Ammon's horn (tissue), 1 donor: ENCODE measurements around the gene PSMA6.
"Not testable (repeated sequence)": the region's sequence is repeated elsewhere in the genome, so short reads cannot be mapped to it uniquely, and the experiment has no call there.

Experiments used
- DNase-seq: peaks from one replicate; pipeline ENCODE4 v3.0.0-alpha.2; 2016; ENCODE audit warnings: low spot score

The PSMA6 gene

DNA sequence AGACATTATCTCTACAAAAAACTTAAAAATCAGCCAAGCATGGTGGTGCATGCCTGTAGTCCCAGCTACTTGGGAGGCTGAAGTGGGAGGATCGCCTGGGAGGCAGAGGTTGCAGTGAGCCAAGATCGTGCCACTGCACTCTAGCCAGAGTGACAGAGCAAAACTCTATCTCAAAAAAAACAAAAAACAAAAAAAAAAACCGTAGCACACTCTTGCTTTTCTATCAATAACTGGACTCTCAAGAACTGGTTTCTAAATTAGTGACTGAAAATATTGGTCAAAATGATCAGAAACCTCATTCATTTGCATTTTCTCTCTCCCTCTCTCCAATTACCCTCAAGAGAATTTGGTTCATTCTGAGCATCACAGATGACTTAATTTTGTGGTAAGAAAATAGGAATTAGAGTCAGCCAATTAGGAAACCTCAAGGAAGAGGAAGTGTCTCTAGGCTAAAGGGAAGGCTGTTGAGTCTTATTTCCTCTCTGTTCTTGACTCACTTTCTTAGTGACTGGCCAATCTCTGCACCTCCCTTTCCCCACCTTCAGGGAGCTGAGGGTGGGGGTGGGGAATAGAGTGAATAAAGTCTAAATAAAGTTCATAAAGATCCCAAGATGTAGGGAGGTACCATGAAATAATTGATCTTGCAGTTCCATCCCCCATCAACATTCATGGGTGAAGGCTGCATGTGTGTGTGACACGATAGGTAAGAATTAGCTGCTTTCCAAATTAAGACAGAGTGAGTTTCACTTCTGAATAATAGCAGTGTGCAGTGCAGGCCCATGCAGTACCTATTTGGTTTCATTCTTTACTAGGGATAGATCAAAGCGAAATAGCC is 6.8 kb upstream of the PSMA6 start:
- peak; percentile 31 for DNase-seq

DNA sequence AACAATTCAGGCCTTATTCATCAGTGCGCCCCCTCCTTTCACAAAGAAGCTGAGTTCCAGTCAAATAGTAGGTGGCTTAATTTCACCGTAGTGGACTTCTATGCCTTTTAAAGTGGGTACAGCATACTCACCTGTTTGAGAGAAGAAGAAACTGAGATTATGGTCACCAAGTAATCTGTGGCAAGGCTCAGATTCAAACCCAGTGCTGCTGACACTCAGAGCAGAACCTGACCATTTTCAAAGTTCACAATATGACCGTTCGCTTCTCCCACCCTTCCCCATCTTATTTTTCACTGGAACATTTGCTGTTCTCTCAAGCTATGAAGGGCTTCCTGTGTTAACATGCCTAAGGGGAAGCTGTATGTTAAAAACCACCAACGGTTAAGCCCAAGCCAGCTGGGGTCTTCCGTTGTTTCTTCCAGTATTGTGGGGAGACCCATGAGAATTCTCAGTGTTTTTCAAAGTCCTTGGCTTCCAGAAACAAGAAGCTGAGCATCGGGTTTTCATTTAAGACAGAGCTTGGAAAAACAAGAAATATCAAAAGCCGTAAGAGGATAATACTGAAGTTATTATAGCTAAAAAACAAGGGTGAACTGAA is 6.1 kb upstream of the PSMA6 start:
- no peak for DNase-seq

DNA sequence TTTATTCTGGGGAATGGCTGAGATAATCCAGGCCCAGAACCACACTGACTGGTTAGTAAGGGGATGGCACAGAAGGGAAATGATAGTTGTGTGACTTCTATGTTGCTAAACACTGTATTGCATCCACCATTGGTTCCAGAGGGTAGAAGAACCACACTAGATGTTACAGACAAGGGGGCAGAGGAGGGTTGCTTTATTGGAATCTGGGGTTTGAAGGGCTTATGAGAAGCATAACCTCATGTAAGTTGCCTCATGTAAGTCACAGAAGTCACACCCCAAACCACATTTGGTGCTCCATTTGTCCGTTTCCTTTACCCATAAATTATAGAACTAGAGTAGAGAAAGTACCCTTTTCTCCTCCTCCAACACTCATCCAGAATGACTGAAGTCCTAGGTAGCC is 5.5 kb upstream of the PSMA6 start:
- DNase-seq, result no peak

DNA sequence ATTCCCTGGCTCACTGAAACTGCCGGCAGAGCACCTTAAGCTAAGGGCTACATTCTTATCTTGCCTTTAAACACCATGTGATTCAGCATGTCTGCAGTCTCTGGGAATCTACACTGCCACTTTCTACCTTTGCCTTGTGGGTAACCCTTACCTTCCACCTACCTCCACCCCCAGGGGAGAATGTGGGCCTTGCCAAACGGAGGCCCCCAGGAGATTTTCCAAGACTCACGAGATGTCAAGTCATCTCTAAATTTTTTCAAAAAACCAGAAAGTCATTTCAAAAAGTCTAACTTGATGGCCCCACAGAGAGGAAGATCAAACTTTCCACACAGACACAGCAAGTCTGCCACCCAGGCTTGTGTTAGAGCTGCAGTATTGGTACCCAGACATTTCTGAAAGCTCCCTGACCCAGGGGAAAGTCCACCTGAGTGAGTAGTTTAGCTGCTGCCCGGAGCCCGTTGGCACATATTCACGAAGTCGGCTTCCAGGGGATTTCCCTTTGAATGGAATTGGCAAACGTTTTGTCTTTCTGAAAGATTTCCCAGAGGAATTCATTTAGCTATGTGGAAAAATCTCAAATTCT is 4.7 kb upstream of the PSMA6 start:
- no peak for DNase-seq

DNA sequence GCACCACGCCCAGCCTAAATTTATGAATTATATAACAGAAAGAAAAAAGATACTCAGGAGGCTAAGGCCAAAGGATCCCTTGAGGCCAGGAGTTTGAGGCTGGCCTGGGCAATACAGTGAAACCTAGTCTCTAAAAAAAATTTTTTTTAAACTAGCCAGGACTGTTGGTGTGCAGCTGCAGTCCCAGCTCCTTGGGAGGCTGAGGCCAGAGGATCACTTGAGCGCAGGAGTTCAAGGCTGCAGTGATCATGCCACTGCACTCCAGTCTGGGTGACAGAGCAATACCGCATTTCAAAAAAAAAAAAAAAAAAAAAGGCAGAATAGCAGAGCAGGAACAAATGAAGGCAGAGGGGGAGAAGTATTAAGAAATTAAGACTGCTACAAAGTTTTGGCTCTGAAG is 2.6 kb upstream of the PSMA6 start:
- no peak for DNase-seq

DNA sequence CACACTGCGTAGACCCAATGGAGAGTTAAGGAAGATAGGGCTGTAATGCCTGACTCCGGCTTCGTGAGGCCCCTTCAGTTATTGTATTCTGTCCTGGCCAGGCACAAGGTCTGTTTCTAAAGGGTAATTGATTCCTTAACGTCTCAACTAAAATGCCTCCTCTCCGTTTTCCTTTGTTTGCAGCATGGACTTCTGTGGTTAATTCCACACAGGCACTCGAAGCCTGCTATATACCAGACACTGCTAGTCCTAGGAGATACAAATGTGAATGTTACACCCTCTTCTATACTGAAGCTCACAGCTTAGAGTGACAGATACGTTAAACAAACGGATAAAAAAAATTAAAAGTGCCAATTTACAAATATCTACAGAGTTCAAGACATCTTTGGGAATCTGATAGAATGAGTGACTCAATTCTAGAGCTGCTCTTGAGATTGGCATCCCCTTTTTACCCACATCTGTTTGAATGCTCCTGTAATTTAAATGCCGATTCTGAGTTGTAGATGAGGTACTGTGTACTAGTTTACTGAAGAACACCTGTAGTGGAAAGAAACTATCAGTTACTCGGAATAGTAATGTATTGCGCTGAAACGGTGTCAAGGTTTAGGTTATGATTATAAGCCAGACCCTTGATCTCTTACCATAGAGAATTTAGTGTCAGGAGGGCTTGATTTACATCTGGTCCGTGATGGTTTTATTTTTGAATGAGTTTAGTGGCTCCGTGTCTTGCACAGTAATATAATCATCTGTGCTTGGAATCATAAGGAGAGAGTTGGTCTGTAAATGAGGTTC is 784 bp downstream of the PSMA6 start:
- no peak for DNase-seq

DNA sequence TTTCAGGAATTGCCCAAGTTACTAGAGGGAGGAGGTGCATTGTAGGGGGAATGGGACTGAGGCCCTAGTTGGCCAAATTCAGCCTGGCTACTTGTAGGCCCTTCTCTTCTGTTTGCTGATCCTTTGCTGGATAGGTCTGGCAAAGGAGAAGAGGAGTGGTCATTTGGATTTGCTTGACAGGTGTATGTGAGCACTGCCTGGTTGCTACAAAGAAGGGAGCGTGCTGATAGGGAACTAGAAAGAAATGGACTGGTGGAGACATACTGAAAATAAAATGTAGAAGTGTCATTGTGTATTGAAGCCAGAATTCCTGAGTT is 3.6 kb downstream of the PSMA6 start:
- no peak for DNase-seq

DNA sequence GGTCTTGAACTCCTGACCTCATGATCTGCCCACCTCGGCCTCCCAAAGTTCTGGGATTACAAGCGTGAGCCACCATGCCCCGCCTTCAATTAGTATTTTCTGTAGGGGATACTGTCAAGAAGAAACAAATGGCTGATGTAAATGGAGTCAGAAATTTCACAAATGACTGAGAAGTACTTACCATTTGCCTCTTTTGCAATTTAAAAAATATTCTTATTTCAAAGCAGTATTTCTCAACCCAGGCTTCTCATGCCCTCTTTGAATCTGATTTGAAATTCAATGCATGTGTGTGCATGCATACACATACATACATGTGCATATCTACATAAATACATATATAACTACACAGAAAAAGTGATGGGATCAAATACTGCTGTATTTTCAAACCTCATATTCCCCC is 4.4 kb downstream of the PSMA6 start:
- no peak for DNase-seq

DNA sequence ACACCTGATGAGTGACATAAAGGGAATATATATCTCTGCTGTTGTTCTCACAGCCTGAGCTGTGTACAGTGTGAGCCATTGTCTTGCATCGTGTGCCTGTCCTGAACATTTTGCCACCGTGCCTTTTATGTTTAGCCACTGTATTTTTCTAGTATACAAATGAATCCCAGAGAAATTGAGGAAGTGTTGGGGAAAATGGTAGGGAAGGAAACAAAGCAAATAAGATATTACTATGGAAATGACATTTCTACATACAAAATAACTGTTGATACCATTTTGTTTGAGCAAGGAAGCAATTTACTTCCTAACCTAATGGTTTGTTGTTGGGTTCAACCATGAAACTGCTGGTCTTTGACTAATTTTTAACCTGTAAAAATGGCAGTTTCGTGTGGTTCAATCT is 5.5 kb downstream of the PSMA6 start:
- DNase-seq, result no peak

DNA sequence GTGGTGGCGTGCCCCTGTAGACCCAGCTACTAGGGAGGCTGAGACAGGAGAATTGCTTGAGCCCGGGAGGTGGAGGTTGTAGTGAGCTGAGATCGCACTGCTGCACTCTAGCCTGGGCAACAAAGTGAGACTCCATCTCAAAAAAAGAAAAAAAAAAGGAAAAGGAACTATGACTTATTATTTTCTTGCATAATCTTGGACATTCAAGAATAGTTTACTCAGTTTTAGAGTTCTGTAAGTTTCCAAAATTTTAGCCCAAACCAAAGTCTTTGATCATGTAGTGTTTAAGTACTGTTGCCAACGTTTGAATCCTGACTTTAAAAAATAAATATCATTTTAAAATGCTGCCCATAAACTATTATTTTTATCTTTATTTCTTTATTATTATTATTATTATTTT is 6.2 kb downstream of the PSMA6 start:
- no peak for DNase-seq

DNA sequence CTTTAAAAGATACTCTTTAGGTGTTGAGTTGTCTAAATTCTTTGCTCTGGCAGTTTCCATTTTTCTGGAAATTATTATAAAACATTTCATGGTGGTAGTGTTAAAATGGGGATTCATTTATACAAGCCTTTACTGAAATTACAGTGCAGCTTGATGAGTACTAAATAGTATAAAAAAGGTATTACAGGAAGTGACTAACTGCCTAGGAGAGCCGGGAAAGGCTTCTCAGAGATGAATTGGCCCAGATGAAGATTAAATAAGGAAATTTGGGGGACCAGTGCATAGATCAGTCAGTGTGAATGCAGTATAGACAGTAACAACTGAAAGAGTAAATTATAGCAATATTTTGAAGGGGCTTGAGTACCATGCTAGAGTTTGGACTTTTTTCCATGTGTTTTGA is 7.5 kb downstream of the PSMA6 start:
- no peak for DNase-seq

DNA sequence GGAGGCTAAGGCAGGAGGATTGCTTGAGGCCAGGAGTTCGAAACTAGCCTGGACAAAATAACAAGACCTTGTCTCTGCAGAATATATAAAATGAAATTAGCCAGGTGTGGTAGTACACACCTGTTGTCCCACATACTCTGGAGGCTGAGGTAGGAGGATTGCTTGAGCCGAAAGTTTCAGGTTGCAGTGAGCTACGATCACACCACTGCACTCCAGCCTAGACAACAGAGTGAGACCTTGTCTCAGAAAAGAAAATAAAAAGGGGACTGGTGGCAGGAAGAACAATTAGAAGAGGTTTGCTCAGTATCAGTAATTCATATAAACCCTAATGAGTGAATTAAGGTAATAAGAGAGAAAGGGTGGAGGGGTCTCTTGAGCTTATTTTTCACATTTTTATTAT is 8.0 kb downstream of the PSMA6 start:
- DNase-seq, result no peak

DNA sequence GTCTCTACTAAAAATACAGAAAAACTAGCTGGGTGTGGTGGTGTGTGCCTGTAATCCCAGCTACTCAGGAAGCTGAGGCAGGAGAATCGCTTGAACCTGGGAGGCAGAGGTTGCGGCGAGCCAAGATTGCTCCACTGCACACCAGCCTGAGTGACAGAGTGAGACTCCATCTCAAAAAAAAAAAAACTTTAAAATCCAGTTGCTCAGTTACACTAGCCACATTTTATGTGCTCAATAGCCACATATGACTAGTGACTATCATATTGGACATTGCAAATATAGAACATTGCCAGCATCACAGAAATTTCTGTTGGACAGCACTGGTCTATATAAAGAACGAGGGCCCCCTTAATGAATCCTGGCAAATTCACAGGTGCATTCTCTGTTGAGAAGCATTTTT is 9.2 kb downstream of the PSMA6 start:
- not testable (repeated sequence) for DNase-seq

DNA sequence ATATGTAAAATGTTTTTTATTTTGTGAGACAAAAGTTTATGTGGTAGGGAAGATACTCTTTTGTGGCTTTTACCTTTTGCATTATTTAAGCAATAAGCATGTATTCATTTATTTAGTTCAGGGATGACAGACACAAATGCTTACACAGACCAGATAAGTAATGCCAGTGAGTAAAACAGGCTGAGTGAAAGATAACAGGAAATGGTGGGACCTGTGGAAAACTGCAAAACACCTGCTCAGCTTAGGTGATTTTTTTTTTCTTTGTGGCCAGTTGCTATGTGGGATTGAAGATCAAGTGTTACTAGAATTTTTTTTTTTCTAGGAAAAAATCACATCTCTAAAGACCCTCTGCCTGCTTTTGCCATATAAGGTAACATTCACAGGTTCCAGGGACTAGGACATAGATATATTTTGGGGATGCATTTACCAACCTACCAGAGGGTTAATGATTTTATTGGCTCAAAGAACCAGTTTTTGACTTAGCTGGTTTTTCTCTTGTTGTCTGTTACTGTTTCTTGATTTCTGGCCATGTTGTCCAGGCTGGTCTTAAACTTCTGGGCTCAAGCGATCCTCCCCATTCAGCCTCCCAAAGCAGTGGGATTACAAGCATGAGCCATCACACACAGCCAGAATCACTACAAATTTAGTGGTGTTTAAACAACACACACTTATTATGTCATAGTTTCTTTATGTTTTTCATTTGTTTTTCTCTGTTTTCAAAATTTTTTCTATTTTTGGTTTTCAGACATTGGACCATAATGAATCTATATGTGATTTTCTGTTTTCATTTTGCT is 9.8 kb downstream of the PSMA6 start:
- no peak for DNase-seq

DNA sequence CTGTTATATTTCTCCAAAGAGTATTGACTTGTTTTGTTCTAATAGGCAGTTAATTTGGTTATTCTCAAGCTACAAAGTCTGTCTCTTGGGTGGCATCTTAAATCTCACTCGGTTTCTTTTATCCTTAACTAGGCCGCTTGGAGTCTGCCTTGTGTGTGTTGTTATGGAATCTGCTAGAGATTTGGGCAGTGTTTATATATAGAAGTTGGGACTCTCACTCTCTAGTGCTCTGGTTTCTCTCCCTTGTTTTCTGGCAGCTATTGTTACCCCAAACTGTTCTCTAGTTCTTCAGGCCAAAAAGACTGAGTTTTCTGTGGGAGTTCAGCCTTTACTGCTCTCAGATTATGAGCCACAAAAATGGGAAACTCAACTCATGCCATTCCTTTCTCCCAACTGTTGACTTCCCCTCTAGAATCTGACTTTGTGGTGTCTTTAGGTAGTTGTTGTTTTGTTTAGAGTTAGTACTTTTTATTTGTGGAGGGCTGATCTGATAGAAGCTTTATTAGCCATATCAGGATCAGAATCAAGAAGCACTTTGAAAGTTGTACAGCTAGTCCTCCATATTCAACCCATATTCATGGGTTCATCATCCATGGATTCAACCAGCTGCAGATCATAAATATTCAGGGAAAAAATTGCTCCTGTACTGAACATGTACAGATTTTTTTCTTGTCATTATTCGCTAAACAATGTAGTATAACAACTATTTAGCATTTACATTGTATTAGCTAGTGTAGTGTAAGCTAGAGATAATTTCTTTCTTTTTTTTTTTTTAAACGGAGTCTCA is 11.2 kb downstream of the PSMA6 start:
- no peak for DNase-seq

DNA sequence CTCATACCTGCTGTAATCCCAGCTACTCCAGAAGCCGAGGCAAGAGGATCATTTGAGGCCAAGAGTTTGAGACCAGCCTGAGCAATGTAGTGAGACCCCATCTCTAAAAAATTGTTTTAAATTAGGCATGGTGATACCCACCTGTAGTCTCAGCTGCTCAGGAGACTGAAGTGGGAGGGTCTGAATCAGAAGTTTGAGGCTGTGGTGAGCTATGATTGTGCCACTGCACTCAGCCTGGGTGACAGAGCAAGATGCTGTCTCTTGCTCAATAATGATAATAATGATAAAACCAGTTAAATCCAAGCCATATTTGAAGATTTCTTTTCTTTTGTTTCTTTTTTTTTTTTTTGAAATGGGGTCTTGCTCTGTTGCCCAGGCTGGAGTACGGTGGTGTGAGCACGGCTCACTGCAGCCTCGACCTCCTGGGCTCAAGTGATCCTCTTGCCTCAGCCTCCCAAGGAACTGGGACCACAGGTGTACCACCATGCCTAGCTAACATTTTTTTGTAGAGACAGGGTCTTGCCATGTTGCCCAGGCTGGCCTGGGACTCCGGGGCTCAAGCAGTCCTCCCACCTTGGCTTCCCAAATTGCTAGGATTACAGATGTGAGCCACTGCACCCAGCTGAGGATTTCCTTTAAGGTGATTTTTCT is 12.8 kb downstream of the PSMA6 start:
- no peak for DNase-seq

DNA sequence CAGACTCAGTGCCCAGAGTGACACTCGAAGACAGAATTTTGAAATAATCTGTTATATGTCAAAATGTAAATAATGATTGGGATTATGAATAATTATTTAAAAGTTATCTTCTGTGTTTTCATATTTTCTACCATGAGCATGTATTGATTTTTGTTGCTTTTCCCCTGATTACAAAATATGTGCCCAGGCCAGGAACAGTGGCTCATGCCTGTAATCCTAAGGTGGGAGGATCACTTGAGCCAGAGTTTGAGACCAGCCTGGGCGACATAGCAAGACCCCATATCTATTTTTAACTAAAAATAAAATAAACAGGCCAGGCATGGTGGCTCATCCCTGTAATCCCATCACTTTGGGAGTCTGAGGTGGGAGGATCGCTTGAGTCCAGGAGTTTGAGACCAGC is 13.5 kb downstream of the PSMA6 start:
- no peak for DNase-seq

DNA sequence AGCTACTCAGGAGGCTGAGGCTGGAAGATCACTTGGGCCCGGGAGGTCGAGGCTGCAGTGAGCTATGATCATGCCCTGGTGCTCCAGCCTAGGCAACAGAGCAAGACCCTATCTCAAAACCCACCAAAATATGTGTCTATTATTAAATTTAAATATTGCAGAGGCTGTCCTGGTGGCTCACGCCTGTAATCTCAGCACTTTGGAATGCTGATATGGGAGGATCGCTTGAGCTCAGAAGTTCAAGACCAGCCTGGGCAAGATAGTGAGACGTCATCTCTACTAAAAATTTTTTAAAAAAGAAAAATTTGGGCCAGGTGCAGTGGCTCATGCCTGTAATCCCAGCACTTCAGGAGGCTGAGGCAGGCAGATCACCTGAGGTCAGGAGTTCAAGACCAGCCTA is 13.9 kb downstream of the PSMA6 start:
- no peak for DNase-seq

DNA sequence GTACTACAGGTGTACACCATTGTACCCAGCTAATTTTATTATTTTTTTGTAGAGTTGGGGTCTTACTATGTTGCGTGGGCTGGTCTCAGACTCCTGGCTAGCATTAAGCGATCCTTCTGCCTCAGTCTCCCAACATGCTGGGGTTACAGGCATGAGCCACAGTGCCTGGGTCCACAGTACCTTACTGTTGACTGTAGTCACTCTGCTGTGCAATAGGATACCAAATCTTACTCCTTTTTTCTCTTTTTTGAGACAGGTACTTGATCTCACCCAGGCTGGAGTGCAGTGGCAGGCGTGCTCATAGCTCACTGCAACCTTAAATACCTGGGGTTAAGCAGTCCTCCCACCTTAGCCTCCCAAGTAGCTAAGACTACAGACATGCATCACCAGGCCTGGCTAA is 25.6 kb downstream of the PSMA6 start:
- no peak for DNase-seq

DNA sequence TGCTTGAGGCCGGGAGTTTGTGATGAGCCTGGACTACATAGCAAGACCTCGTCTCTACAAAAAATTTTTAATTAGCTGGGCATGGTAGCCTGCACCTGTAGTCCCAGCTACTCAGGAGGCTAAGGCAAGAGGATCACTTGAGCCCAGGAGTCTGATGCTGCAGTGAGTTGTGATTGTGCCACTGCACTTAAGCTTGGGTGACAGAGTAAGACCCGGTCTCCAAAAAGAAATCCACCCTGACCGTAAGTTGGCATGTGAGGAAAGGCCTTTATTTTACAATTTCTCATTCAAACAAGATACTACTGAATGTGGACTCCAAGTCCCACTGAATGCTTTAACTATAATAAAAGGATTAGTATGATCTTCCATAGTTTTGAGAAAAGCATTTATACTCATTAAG is 27.3 kb downstream of the PSMA6 start:
- no peak for DNase-seq

DNA sequence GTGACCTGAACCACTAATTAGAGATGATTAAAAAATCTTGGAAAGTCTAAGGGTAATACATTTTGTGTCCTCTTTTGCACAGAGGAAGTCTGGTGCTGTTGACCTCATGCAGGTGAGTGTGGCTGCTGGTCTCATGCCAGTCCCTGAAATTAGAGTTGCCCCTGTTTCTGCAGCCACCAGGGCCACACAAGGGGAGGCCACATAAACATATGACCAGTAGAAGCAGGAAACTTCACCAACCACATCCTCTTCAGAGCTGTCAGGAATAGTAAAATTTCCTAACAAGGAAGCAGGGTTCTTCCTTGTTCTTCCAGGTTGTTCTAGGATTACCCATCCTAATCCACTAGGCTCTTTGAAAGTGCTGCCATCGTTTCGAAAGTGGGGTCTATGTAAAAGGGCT is 28.3 kb downstream of the PSMA6 start:
- no peak for DNase-seq
